ENCODE data around the gene TMEM181. TPM values are rescaled to one million over a fixed set of nuclear protein-coding genes. Genes with fewer than 3 reads are reported as not detected.
"Not testable (repeated sequence)": the region's sequence is repeated elsewhere in the genome, so short reads cannot be mapped to it uniquely, and the experiment has no call there.

TMEM181 gene
- total RNA-seq, 6 experiments from 2014 or later = 11.3 to 14.0 (median 12.5) TPM

- Histone ChIP-seq H3K27me3 (no peaks in the 10 kb centered on the region), H3K9me3 (no peaks in the 10 kb centered on the region), H3K27ac (peak overlapping the region in 1 of 3 donors; percentile 10), H3K36me3 (no peaks in the 10 kb centered on the region), H3K4me1 (peaks cover 0 to 4% (median 0%) of the 10 kb centered on the region in 4 donors), H3K4me3 (no peak overlapping the region)
- WGBS (ENCODE audit: insufficient coverage, low coverage, low lambda C conversion rate, missing lambda C conversion rate) = 38% methylated on average over 10 of the region's 10 CpGs
- DNase-seq (peak in 1 of 3 donors; percentile 45), ATAC-seq (peak; percentile 44 to 57 (median 55))
- intact Hi-C loops (cut with DNase I) = no loop called here
- TF ChIP-seq CTCF (IDR thresholded peaks at IDR 0.05) = peak in 1 of 4 donors; percentile 4
- TF ChIP-seq POLR2A (IDR thresholded peaks at IDR 0.05) = no peak
These were observed 95.1 kb downstream of the TMEM181 start for GRCh38 chr6:158654960-158655489.

- WGBS (ENCODE audit: insufficient coverage, low coverage, low lambda C conversion rate, missing lambda C conversion rate) = 71% methylated on average over 11 of the region's 22 CpGs
- no peaks in the 10 kb centered on the region for H3K27me3 ChIP-seq
- H3K4me3 ChIP-seq = no peak overlapping the region
- peaks cover 0 to 4% (median 0%) of the 10 kb centered on the region in 4 donors for H3K4me1 ChIP-seq
- no peak for TF ChIP-seq POLR2A (IDR thresholded peaks at IDR 0.05)
- no peaks in the 10 kb centered on the region for H3K9me3 ChIP-seq
- H3K27ac ChIP-seq = no peak overlapping the region
- ATAC-seq = no peak
- H3K36me3 ChIP-seq = no peaks in the 10 kb centered on the region
- intact Hi-C loops (cut with DNase I) = no loop called here
- DNase-seq = peak in 1 of 3 donors; percentile 39
These were observed 95.9 kb downstream of the TMEM181 start for GRCh38 chr6:158655569-158656450.

- H3K36me3 ChIP-seq; H3K4me3 ChIP-seq; intact Hi-C loops (cut with DNase I); H3K9me3 ChIP-seq; H3K27me3 ChIP-seq; H3K4me1 ChIP-seq; H3K27ac ChIP-seq: not testable (repeated sequence)
- DNase-seq = peak in 1 of 3 donors; percentile 30
- ATAC-seq = peak in 1 of 4 donors; percentile 4
- WGBS (ENCODE audit: insufficient coverage, low coverage, low lambda C conversion rate, missing lambda C conversion rate) = 69% methylated on average over 9 of the region's 9 CpGs
These were observed 97.1 kb downstream of the TMEM181 start for GRCh38 chr6:158656986-158657385.

GRCh38 chr6:158660333-158660754, 100.5 kb downstream of the TMEM181 start:
- Histone ChIP-seq H3K36me3 (no peaks in the 10 kb centered on the region), H3K27me3 (no peaks in the 10 kb centered on the region), H3K27ac (no peak overlapping the region), H3K9me3 (no peaks in the 10 kb centered on the region), H3K4me3 (no peak overlapping the region), H3K4me1 (peaks cover 0 to 2% (median 0%) of the 10 kb centered on the region in 4 donors)
- 18% methylated on average over 8 of the region's 10 CpGs for WGBS (ENCODE audit: insufficient coverage, low coverage, low lambda C conversion rate, missing lambda C conversion rate)
- DNase-seq (peak in 1 of 3 donors; percentile 43), ATAC-seq (peak; percentile 75 to 90 (median 80))
- TF ChIP-seq POLR2A (IDR thresholded peaks at IDR 0.05) (no peak), CTCF (IDR thresholded peaks at IDR 0.05) (peak; percentile 52 to 68 (median 62))
- intact Hi-C loops (cut with DNase I) = no loop called here

- intact Hi-C loops (cut with DNase I) = no loop called here
- no peaks in the 10 kb centered on the region for H3K4me1 ChIP-seq
- H3K27me3 ChIP-seq = no peaks in the 10 kb centered on the region
- H3K27ac ChIP-seq = no peak overlapping the region
- H3K9me3 ChIP-seq = no peaks in the 10 kb centered on the region
- no peak for TF ChIP-seq CTCF (IDR thresholded peaks at IDR 0.05)
- no peak for TF ChIP-seq POLR2A (IDR thresholded peaks at IDR 0.05)
- no peak overlapping the region for H3K4me3 ChIP-seq
- no peaks in the 10 kb centered on the region for H3K36me3 ChIP-seq
- 86% methylated on average over 3 of the region's 3 CpGs for WGBS (ENCODE audit: insufficient coverage, low coverage, low lambda C conversion rate, missing lambda C conversion rate)
- ATAC-seq = no peak
- DNase-seq = peak in 1 of 3 donors; percentile 43
These were observed 101.3 kb downstream of the TMEM181 start for GRCh38 chr6:158661156-158661685.

Data from right lobe of liver (tissue), 6 donors.